ENCODE data around the gene NF1. TPM values are rescaled to one million over a fixed set of nuclear protein-coding genes. Genes with fewer than 3 reads are reported as not detected.

Gene NF1
- polyA plus RNA-seq, 3 donors = 1.2 to 7.4 (median 2.1) TPM

- H3K4me1 Mint-ChIP-seq = peaks cover 2% of the 10 kb centered on the region
- no peak overlapping the region for H3K9ac ChIP-seq (ENCODE audit: insufficient read depth, low read length, poor library complexity, severe bottlenecking)
- no peaks in the 10 kb centered on the region for H3K27me3 ChIP-seq (ENCODE audit: control insufficient read depth in 2 of 2, insufficient read depth in 2 of 2, low read length in 2 of 2)
- no peaks in the 10 kb centered on the region for H3K9me3 ChIP-seq (replicated peaks in 1 of 2; ENCODE audit: control insufficient read depth in 1 of 2, insufficient read depth in 1 of 2, low read length in 2 of 2)
- H3K27me3 Mint-ChIP-seq (ENCODE audit: low read depth in 3 of 3) = no peaks in the 10 kb centered on the region
- no peaks in the 10 kb centered on the region for H3K79me2 ChIP-seq (ENCODE audit: insufficient read depth, low read length)
- no peaks in the 10 kb centered on the region for H4K20me1 ChIP-seq (ENCODE audit: insufficient read depth, low read length)
- no peak overlapping the region for H3K4me2 ChIP-seq (replicated peaks; ENCODE audit: extremely low read depth, low read length, poor library complexity, severe bottlenecking)
- no peak for TF ChIP-seq CTCF (IDR thresholded peaks at IDR 0.05)
- intact Hi-C loops (cut with micrococcal nuclease) = no loop called here
- H3K27ac ChIP-seq (ENCODE audit: low read depth in 1 of 2, low read length in 2 of 2) = no peak overlapping the region
- no peak for DNase-seq
- H3K4me3 ChIP-seq (replicated peaks in 1 of 3; ENCODE audit: low read depth in 2 of 3, low read length in 3 of 3) = no peak overlapping the region
- no peaks in the 10 kb centered on the region for H3K4me1 ChIP-seq (ENCODE audit: control insufficient read depth in 1 of 2, insufficient read depth in 2 of 2, low read length in 2 of 2)
- no peaks in the 10 kb centered on the region for H3K9me3 Mint-ChIP-seq
- H3K27ac Mint-ChIP-seq = no peak overlapping the region
- WGBS (ENCODE audit: insufficient coverage) = no CpG with 5 or more reads among the region's 3 CpGs
- peaks cover 0 to 30% of the 10 kb centered on the region in 2 donors for H3K36me3 ChIP-seq (replicated peaks in 1 of 2; ENCODE audit: control insufficient read depth in 1 of 2, insufficient read depth in 2 of 2, low read length in 2 of 2)
- H3K4me3 Mint-ChIP-seq = no peak overlapping the region
- H3K36me3 Mint-ChIP-seq = peaks cover 29 to 34% of the 10 kb centered on the region in 2 donors
- no peak overlapping the region for H2AFZ ChIP-seq (ENCODE audit: insufficient read depth, low read depth, low read length, poor library complexity, severe bottlenecking)
These were observed 72.3 kb downstream of the NF1 start for GRCh38 chr17:31167111-31167510.

- Mint-ChIP-seq H3K4me3 (no peak overlapping the region), H3K4me1 (no peaks in the 10 kb centered on the region), H3K36me3 (peaks cover 20 to 26% of the 10 kb centered on the region in 2 donors), H3K27me3 (ENCODE audit: low read depth in 3 of 3) (no peaks in the 10 kb centered on the region), H3K9me3 (peaks cover 0 to 3% (median 0%) of the 10 kb centered on the region in 7 donors), H3K27ac (no peak overlapping the region)
- Histone ChIP-seq H3K4me2 (replicated peaks; ENCODE audit: extremely low read depth, low read length, poor library complexity, severe bottlenecking) (no peak overlapping the region), H4K20me1 (ENCODE audit: insufficient read depth, low read length) (no peaks in the 10 kb centered on the region), H3K4me3 (replicated peaks in 1 of 3; ENCODE audit: low read depth in 2 of 3, low read length in 3 of 3) (no peak overlapping the region), H3K27me3 (ENCODE audit: control insufficient read depth in 2 of 2, insufficient read depth in 2 of 2, low read length in 2 of 2) (no peaks in the 10 kb centered on the region), H3K27ac (ENCODE audit: low read depth in 1 of 2, low read length in 2 of 2) (no peak overlapping the region), H3K36me3 (replicated peaks in 1 of 2; ENCODE audit: control insufficient read depth in 1 of 2, insufficient read depth in 2 of 2, low read length in 2 of 2) (peaks cover 0 to 11% of the 10 kb centered on the region in 2 donors), H2AFZ (ENCODE audit: insufficient read depth, low read depth, low read length, poor library complexity, severe bottlenecking) (no peak overlapping the region), H3K4me1 (ENCODE audit: control insufficient read depth in 1 of 2, insufficient read depth in 2 of 2, low read length in 2 of 2) (no peaks in the 10 kb centered on the region), H3K79me2 (ENCODE audit: insufficient read depth, low read length) (no peaks in the 10 kb centered on the region), H3K9ac (ENCODE audit: insufficient read depth, low read length, poor library complexity, severe bottlenecking) (no peak overlapping the region), H3K9me3 (replicated peaks in 1 of 2; ENCODE audit: control insufficient read depth in 1 of 2, insufficient read depth in 1 of 2, low read length in 2 of 2) (no peaks in the 10 kb centered on the region)
- DNase-seq = no peak
- intact Hi-C loops (cut with micrococcal nuclease) = no loop called here
- TF ChIP-seq CTCF (IDR thresholded peaks at IDR 0.05) = no peak
These were observed 76.9 kb downstream of the NF1 start for GRCh38 chr17:31171701-31172100.
